Endothelial cell of umbilical vein (primary cell): ENCODE data around the gene PPM1F. TPM values are rescaled to one million over a fixed set of nuclear protein-coding genes. Genes with fewer than 3 reads are reported as not detected.

ENCODE experiments used
- BruUV-seq: library from RNA; stranded (reverse); fragments of 400-500 nt; replicated peaks from 2 replicates; lab custom pipeline; 2021; lab: Mats Ljungman, UMichigan
- CTCF ChIA-PET: fragments of 300-600, 350-600 bp; sonication (Branson Sonifier 250); formaldehyde crosslinking; loops from one replicate; lab custom pipeline; 2021; ENCODE audit warnings: antibody characterized with exemption, inconsistent platforms; lab: Charles Lee
- POLR2A ChIA-PET: fragments of 300-600, 350-600 bp; sonication (Branson Sonifier 250); formaldehyde crosslinking; loops from one replicate; lab custom pipeline; 2021; ENCODE audit warnings: antibody characterized with exemption, inconsistent platforms; lab: Charles Lee
- DNase-seq: peaks from one replicate; pipeline ENCODE4 v3.0.0-alpha.2; 2011; ENCODE audit warnings: low read depth, low spot score
- FAIRE-seq: peaks from 2 replicates; lab custom pipeline; 2011; peaks lifted over from hg19 to GRCh38; lab: Jason Lieb, UNC
- H2AFZ ChIP-seq: 2 replicates; pipeline ENCODE4 v1.6.0; 2012; ENCODE audit warnings: low read depth, low read length, control low read depth, inconsistent platforms
- H3K27ac ChIP-seq: 2 replicates; pipeline ENCODE4 v1.5.1; 2011; ENCODE audit warnings: low read depth, mild to moderate bottlenecking, control low read depth, low read length, moderate library complexity; ENCODE audit not compliant: insufficient read depth
- H3K27me3 ChIP-seq, 2 experiments: 2 replicates each; pipeline versions ENCODE4 v1.6.0 to v1.6.1; 2011; ENCODE audit warnings: low read length in 2 of 2, mixed read lengths in 1 of 2; ENCODE audit not compliant: control insufficient read depth in 2 of 2, insufficient read depth in 2 of 2
- H3K36me3 ChIP-seq, 2 experiments: 2 replicates in 1 of 2; 3 replicates in 1 of 2; pipeline ENCODE4 v1.5.1; 2011; ENCODE audit warnings: low read length in 2 of 2, mild to moderate bottlenecking in 1 of 2, moderate library complexity in 1 of 2; ENCODE audit not compliant: control insufficient read depth in 2 of 2, insufficient read depth in 2 of 2; ENCODE audit errors: extremely low read depth in 1 of 2
- H3K4me1 ChIP-seq: 3 replicates; pipeline ENCODE4 v1.5.1; 2011; ENCODE audit warnings: mild to moderate bottlenecking, low read length; ENCODE audit not compliant: control insufficient read depth, insufficient read depth; ENCODE audit errors: extremely low read depth
- H3K4me2 ChIP-seq: 2 replicates; pipeline ENCODE4 v1.6.1; 2011; ENCODE audit warnings: low read length, control low read depth, mixed read lengths; ENCODE audit not compliant: insufficient read depth
- H3K4me3 ChIP-seq, 3 experiments: fragments of 200-600 bp in 1 of 3; sonication (generic), shearing (Covaris generic) in 1 of 3; replicated peaks in 1 of 3; 2 replicates each; pipeline ENCODE4 v1.5.1; 2011 to 2016; ENCODE audit warnings: control low read depth in 3 of 3, low read length in 3 of 3, mild to moderate bottlenecking in 2 of 3, inconsistent platforms in 1 of 3, low read depth in 1 of 3, moderate library complexity in 1 of 3; ENCODE audit not compliant: insufficient read depth in 1 of 3
- H3K79me2 ChIP-seq: 2 replicates; pipeline ENCODE4 v1.6.0; 2012; ENCODE audit warnings: low read length, inconsistent platforms; ENCODE audit not compliant: control insufficient read depth, insufficient read depth
- H3K9ac ChIP-seq: replicated peaks from 2 replicates; pipeline ENCODE3; 2011; ENCODE audit warnings: low read length, control low read depth; ENCODE audit not compliant: insufficient read depth; ENCODE audit errors: extremely low read depth
- H3K9me1 ChIP-seq: replicated peaks from 3 replicates; pipeline ENCODE4 v1.6.0; 2011; ENCODE audit warnings: mild to moderate bottlenecking, low read length; ENCODE audit not compliant: control insufficient read depth, insufficient read depth; ENCODE audit errors: extremely low read depth
- H3K9me3 ChIP-seq: replicated peaks from 2 replicates; pipeline ENCODE4 v1.5.1; 2012; ENCODE audit warnings: low read length, inconsistent platforms; ENCODE audit not compliant: control insufficient read depth, insufficient read depth
- H4K20me1 ChIP-seq: replicated peaks from 2 replicates; pipeline ENCODE3; 2011; ENCODE audit warnings: mild to moderate bottlenecking, low read length; ENCODE audit not compliant: control insufficient read depth, insufficient read depth; ENCODE audit errors: extremely low read depth
- CTCF ChIP-seq, 2 donors: IDR thresholded peaks; 1 replicate in 1 of 2; 2 replicates in 1 of 2; pipeline ENCODE4 v1.5.1; 2011; ENCODE audit warnings: low read length in 2 of 2, mild to moderate bottlenecking in 2 of 2, moderate library complexity in 2 of 2, control low read depth in 1 of 2, inconsistent platforms in 1 of 2, low read depth in 1 of 2; ENCODE audit not compliant: insufficient read depth in 1 of 2; ENCODE audit errors: extremely low read depth in 1 of 2
- EZH2 ChIP-seq: IDR thresholded peaks from 2 replicates; pipeline ENCODE4 v1.6.1; 2012; ENCODE audit warnings: borderline replicate concordance, low read depth, mild to moderate bottlenecking, moderate library complexity, low read length, inconsistent platforms; ENCODE audit not compliant: severe bottlenecking
- FOS ChIP-seq: IDR thresholded peaks from 2 replicates; pipeline ENCODE4 v1.6.1; 2011; ENCODE audit warnings: mild to moderate bottlenecking, low read length, moderate library complexity, borderline replicate concordance; ENCODE audit not compliant: insufficient read depth
- GATA2 ChIP-seq: IDR thresholded peaks from 2 replicates; pipeline ENCODE4 v1.7.0; 2011; ENCODE audit warnings: low read depth, mild to moderate bottlenecking, moderate library complexity, mixed read lengths, low read length; ENCODE audit not compliant: insufficient read length, insufficient read depth
- JUN ChIP-seq: IDR thresholded peaks from 2 replicates; pipeline ENCODE4 v1.6.1; 2011; ENCODE audit warnings: borderline replicate concordance, low read depth; ENCODE audit not compliant: insufficient read length, insufficient read depth
- MAX ChIP-seq: IDR thresholded peaks from 2 replicates; pipeline ENCODE4 v1.6.1; 2011; ENCODE audit not compliant: insufficient read depth, insufficient read length
- MYC ChIP-seq: IDR thresholded peaks from one replicate; pipeline ENCODE4 v1.6.1; 2011; ENCODE audit warnings: mild to moderate bottlenecking, low read depth, low read length
- POLR2A ChIP-seq: IDR thresholded peaks from 2 replicates; pipeline ENCODE4 v1.6.1; 2012; ENCODE audit warnings: low read depth, mild to moderate bottlenecking, control low read depth, low read length
- POLR2AphosphoS5 ChIP-seq: IDR thresholded peaks from 2 replicates; pipeline ENCODE4 v1.6.1; 2012; ENCODE audit warnings: low read depth, mild to moderate bottlenecking, control low read depth, low read length, moderate library complexity; ENCODE audit not compliant: insufficient read depth
- dilution Hi-C: fragments of 300-500 bp; cut with MboI; formaldehyde crosslinking; loops from one replicate; pipeline ENCODE4 v1.15.0; 2019; ENCODE audit warnings: low sequenced_read_pairs; ENCODE audit not compliant: extremely low pct_ligation_motif_present
- intact Hi-C: fragments of 100-400 bp; cut with micrococcal nuclease; formaldehyde crosslinking; loops from one replicate; pipeline ENCODE4 v1.10.0; 2022
- polyA plus RNA-seq, 4 experiments: library from polyadenylated mRNA; depleted of rRNA in 3 of 4; stranded (reverse) in 3 of 4; unstranded in 1 of 4; fragments of >200 nt; gene quantifications; 2 replicates each; pipeline versions ENCODE4 v1.2.1 to v1.2.3, GENCODE V29; 2011 to 2012; ENCODE audit warnings: missing spikeins in 1 of 4
- total RNA-seq: library from RNA; stranded (reverse); gene quantifications from 2 replicates; pipeline ENCODE4 v1.2.3, GENCODE V29; 2021

Gene PPM1F
- total and polyA plus RNA-seq, 2 donors (not counting 3 experiments of a cell fraction or from before 2014, with no cell fraction given) = 107 to 178 TPM

- dilution Hi-C loops (no loop called here), intact Hi-C loops (no loop called here)
- H4K20me1 ChIP-seq = no peaks in the 10 kb centered on the region
- H3K79me2 ChIP-seq = no peaks in the 10 kb centered on the region
- DNase-seq = no peak
- TF ChIP-seq EZH2 (no peak), FOS (no peak), POLR2AphosphoS5 (no peak), POLR2A (no peak), JUN (no peak), CTCF (IDR thresholded peaks at IDR 0.05; ENCODE audit: extremely low read depth in 1 of 2, insufficient read depth in 1 of 2, low read depth in 1 of 2, low read length in 2 of 2) (no peak), MYC (no peak), GATA2 (no peak), MAX (no peak)
- H3K27ac ChIP-seq = no peak overlapping the region
- ChIA-PET POLR2A (no interaction called here), CTCF (interaction anchor here (2.6 kb wide), 1 partner anchor 16 kb away, joined by 9 read pairs; the partner anchor contains the start of gene PPM1F)
- no peaks in the 10 kb centered on the region for H3K9me1 ChIP-seq
- no peak overlapping the region for H3K4me2 ChIP-seq
- no peak overlapping the region for H3K4me3 ChIP-seq
- peaks cover 32 to 56% of the 10 kb centered on the region in 2 experiments for H3K36me3 ChIP-seq
- H3K4me1 ChIP-seq = no peaks in the 10 kb centered on the region
- no peak overlapping the region for H3K9ac ChIP-seq
- no peaks in the 10 kb centered on the region for H3K9me3 ChIP-seq
- no TSS peak for BruUV-seq
- H2AFZ ChIP-seq = no peak overlapping the region
- FAIRE-seq = no peak
- no peaks in the 10 kb centered on the region for H3K27me3 ChIP-seq
Observed at GRCh38 chr22:21968452-21969129, 15.9 kb upstream of the PPM1F start.
